OCI-LY7 (cell line): ENCODE measurements around the gene CDH23. TPM values are rescaled to one million over a fixed set of nuclear protein-coding genes. Genes with fewer than 3 reads are reported as not detected.

Experiments used
- BruUV-seq: library from RNA; stranded (reverse); fragments of 400-500 nt; replicated peaks from 2 replicates; lab custom pipeline; 2021; lab: Mats Ljungman, UMichigan
- CTCF ChIA-PET: fragments of 300-600 bp; sonication (Branson Sonifier 250); formaldehyde crosslinking; loops from one replicate; lab custom pipeline; 2022; ENCODE audit warnings: antibody characterized with exemption; ENCODE audit not compliant: unreplicated experiment; lab: Charles Lee
- POLR2A ChIA-PET: fragments of 300-600 bp; sonication (Branson Sonifier 250); formaldehyde crosslinking; loops from one replicate; lab custom pipeline; 2022; ENCODE audit warnings: antibody characterized with exemption; lab: Charles Lee
- DNase-seq: peaks from one replicate; pipeline ENCODE4 v3.0.0-alpha.2; 2015; ENCODE audit warnings: low spot score
- H2AFZ ChIP-seq: fragments of 200-600 bp; sonication (generic), shearing (Covaris generic); 2 replicates; pipeline ENCODE4 v1.6.1; 2014; ENCODE audit warnings: mild to moderate bottlenecking, antibody characterized with exemption, low read length, moderate library complexity
- H3K27ac ChIP-seq: fragments of 200-600 bp; sonication (generic); 2 replicates; pipeline ENCODE4 v1.5.1; 2014; ENCODE audit warnings: mixed run types, low read depth, mild to moderate bottlenecking, moderate library complexity, low read length, inconsistent platforms; ENCODE audit not compliant: poor library complexity, severe bottlenecking
- H3K36me3 ChIP-seq: fragments of 200-600 bp; sonication (generic); 2 replicates; pipeline ENCODE4 v1.6.1; 2014; ENCODE audit warnings: mild to moderate bottlenecking, antibody characterized with exemption, low read length, moderate library complexity, mixed read lengths; ENCODE audit not compliant: insufficient read depth
- H3K4me1 ChIP-seq: fragments of 200-600 bp; sonication (generic); 2 replicates; pipeline ENCODE4 v1.5.1; 2014; ENCODE audit warnings: mild to moderate bottlenecking, low read length; ENCODE audit not compliant: insufficient read depth, poor library complexity, severe bottlenecking
- H3K4me2 ChIP-seq: fragments of 200-600 bp; sonication (generic); 2 replicates; pipeline ENCODE4 v1.6.1; 2014; ENCODE audit warnings: mild to moderate bottlenecking, low read length
- H3K4me3 ChIP-seq: fragments of 200-600 bp; sonication (generic); 2 replicates; pipeline ENCODE4 v1.5.1; 2014; ENCODE audit warnings: mild to moderate bottlenecking, low read depth, low read length; ENCODE audit not compliant: poor library complexity, severe bottlenecking
- H3K79me2 ChIP-seq: fragments of 200-600 bp; sonication (generic); 2 replicates; pipeline ENCODE4 v1.6.1; 2016; ENCODE audit warnings: low read depth, mild to moderate bottlenecking, low read length, moderate library complexity, mixed read lengths; ENCODE audit not compliant: insufficient read depth
- H3K9me2 ChIP-seq: fragments of 200-600 bp; sonication (generic); 2 replicates; pipeline ENCODE4 v1.6.1; 2016; ENCODE audit warnings: mild to moderate bottlenecking, low read length, mixed read lengths; ENCODE audit not compliant: insufficient read depth
- H3K9me3 ChIP-seq: fragments of 200-600 bp; sonication (generic); 2 replicates; pipeline ENCODE4 v1.6.1; 2014; ENCODE audit warnings: mild to moderate bottlenecking, mixed run types, low read length, mixed read lengths
- H4K20me1 ChIP-seq: fragments of 200-600 bp; sonication (generic); 2 replicates; pipeline ENCODE4 v1.6.1; 2014; ENCODE audit warnings: mild to moderate bottlenecking, antibody characterized with exemption, low read length, moderate library complexity, mixed read lengths; ENCODE audit not compliant: insufficient read depth
- CTCF ChIP-seq: fragments of 200-600 bp; sonication (generic); conservative IDR thresholded peaks from 2 replicates; pipeline ENCODE4 v1.5.1; 2014; ENCODE audit warnings: mild to moderate bottlenecking, antibody characterized with exemption, low read length, moderate library complexity, mixed read lengths
- EZH2phosphoT487 ChIP-seq: fragments of 200-600 bp; sonication (generic); IDR thresholded peaks from 2 replicates; pipeline ENCODE4 v1.6.1; 2018; ENCODE audit warnings: low read depth, borderline replicate concordance, mild to moderate bottlenecking, mixed run types, antibody characterized with exemption, low read length, moderate library complexity, mixed read lengths
- intact Hi-C: fragments of 100-400 bp; cut with micrococcal nuclease; formaldehyde crosslinking; loops from one replicate; pipeline ENCODE4 v1.10.0; 2022; ENCODE audit not compliant: unreplicated experiment
- total RNA-seq, 2 experiments: library from RNA; depleted of rRNA in 1 of 2; stranded (reverse); fragments of >200 nt in 1 of 2; shearing (Covaris generic) in 1 of 2; gene quantifications; 2 replicates each; pipeline ENCODE4 v1.2.3, GENCODE V29; 2014 to 2022

Gene CDH23
- total RNA-seq, 2 experiments from 2014 or later = 0.92 to 9.9 TPM

- POLR2A ChIA-PET = no interaction called here
- Histone ChIP-seq H3K27ac (no peak overlapping the region), H3K9me2 (no peaks in the 10 kb centered on the region), H3K4me1 (peaks cover 2% of the 10 kb centered on the region), H2AFZ (no peak overlapping the region), H4K20me1 (no peaks in the 10 kb centered on the region), H3K36me3 (no peaks in the 10 kb centered on the region), H3K4me2 (no peak overlapping the region), H3K79me2 (no peaks in the 10 kb centered on the region), H3K9me3 (no peaks in the 10 kb centered on the region), H3K4me3 (no peak overlapping the region)
- TF ChIP-seq CTCF = no peak
- TF ChIP-seq EZH2phosphoT487 = no peak
- DNase-seq = no peak
- no TSS peak for BruUV-seq
- CTCF ChIA-PET = no interaction called here
- intact Hi-C loops = no loop called here
These were observed 366.8 kb downstream of the CDH23 start for GRCh38 chr10:71763352-71764127.

- BruUV-seq = no TSS peak
These were observed 368.6 kb downstream of the CDH23 start for GRCh38 chr10:71765176-71765904.

More at GRCh38 chr10:71765176-71765904, 368.6 kb downstream of the CDH23 start:
- ChIA-PET CTCF (interaction anchor here (0.6 to 1.1 kb wide), 4 partner anchors 37 to 211 kb away, joined by 3 to 7 read pairs (median 4); no protein-coding TSS in a partner anchor), POLR2A (no interaction called here)
- TF ChIP-seq CTCF (no peak), EZH2phosphoT487 (no peak)
- no peaks in the 10 kb centered on the region for H3K9me2 ChIP-seq
- no peak overlapping the region for H3K4me3 ChIP-seq
- DNase-seq = no peak
- H2AFZ ChIP-seq = no peak overlapping the region
- intact Hi-C loops = no loop called here
- H4K20me1 ChIP-seq = no peaks in the 10 kb centered on the region
- H3K79me2 ChIP-seq = no peaks in the 10 kb centered on the region
- H3K9me3 ChIP-seq = no peaks in the 10 kb centered on the region
- H3K4me1 ChIP-seq = peaks cover 15% of the 10 kb centered on the region
- no peaks in the 10 kb centered on the region for H3K36me3 ChIP-seq
- H3K4me2 ChIP-seq = no peak overlapping the region
- H3K27ac ChIP-seq = no peak overlapping the region
